Cardiac muscle cell (in vitro differentiated cells and primary cell): ENCODE data around the gene TMED8. TPM values are rescaled to one million over a fixed set of nuclear protein-coding genes. Genes with fewer than 3 reads are reported as not detected.

ENCODE experiments used
- DNase-seq, 2 donors: peaks; one replicate each; pipeline versions ENCODE4 v3.0.0 to v3.0.0-alpha.2; 2010 to 2017; ENCODE audit warnings: low read depth in 1 of 2, low spot score in 1 of 2
- H3K27ac ChIP-seq: fragments of 200-600 bp; sonication (generic); 2 replicates; pipeline ENCODE4 v1.5.1; 2016
- H3K27me3 ChIP-seq: fragments of 200-600 bp; sonication (generic); 2 replicates; pipeline ENCODE4 v1.6.0; 2016; ENCODE audit warnings: control low read depth
- H3K36me3 ChIP-seq: fragments of 200-600 bp; sonication (generic); 2 replicates; pipeline ENCODE4 v1.5.1; 2016; ENCODE audit warnings: control low read depth
- H3K4me1 ChIP-seq: fragments of 200-600 bp; sonication (generic); 2 replicates; pipeline ENCODE4 v1.8.1; 2017; ENCODE audit warnings: low read depth, mild to moderate bottlenecking, mixed run types
- H3K4me3 ChIP-seq: fragments of 200-600 bp; sonication (generic); 2 replicates; pipeline ENCODE4 v1.5.1; 2016; ENCODE audit warnings: mild to moderate bottlenecking
- H3K9me3 ChIP-seq: fragments of 200-600 bp; sonication (generic); 2 replicates; pipeline ENCODE4 v1.5.1; 2017; ENCODE audit warnings: low read depth, mild to moderate bottlenecking, control low read depth
- polyA plus RNA-seq: library from polyadenylated mRNA; unstranded; fragments of >200 nt; fragmentation: Nextera tagmentation; extraction: Ambion mirVana; gene quantifications from 2 replicates; pipeline ENCODE4 v1.2.1, GENCODE V29; 2016
- total RNA-seq: library from RNA; depleted of rRNA; stranded (reverse); fragments of >200 nt; gene quantifications from 2 replicates; pipeline ENCODE4 v1.2.3, GENCODE V29; 2016
- TF ChIP-seq, protein P1 (sequence below): IDR thresholded peaks from 2 replicates; pipeline ENCODE4 v1.5.1; 2012; ENCODE audit warnings: low read depth, mild to moderate bottlenecking, low read length

The TMED8 gene
- total and polyA plus RNA-seq, 2 experiments from 2014 or later: 3.4 to 8.9 TPM

DNA sequence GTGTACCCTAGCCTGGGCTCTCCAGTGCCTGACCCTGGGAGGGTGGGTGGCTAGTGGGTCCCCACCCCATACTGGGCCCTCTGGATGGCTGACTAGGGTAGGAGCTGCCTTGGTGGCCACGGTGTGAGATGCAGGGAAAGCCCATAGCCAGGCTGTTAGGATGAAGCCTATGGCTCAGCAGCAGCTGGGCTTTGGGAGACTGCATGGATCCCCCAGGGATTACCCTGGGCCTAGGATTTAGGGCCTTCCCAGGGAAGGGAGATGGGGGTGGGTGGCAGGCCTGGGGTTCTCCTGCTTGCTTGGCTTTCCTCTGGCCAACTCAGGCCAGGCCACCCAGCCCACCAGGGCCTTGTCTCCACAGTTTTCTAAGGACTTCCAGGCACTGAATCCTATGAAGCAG is 49.8 kb downstream of the TMED8 start:
- TF ChIP-seq, protein P1, sequence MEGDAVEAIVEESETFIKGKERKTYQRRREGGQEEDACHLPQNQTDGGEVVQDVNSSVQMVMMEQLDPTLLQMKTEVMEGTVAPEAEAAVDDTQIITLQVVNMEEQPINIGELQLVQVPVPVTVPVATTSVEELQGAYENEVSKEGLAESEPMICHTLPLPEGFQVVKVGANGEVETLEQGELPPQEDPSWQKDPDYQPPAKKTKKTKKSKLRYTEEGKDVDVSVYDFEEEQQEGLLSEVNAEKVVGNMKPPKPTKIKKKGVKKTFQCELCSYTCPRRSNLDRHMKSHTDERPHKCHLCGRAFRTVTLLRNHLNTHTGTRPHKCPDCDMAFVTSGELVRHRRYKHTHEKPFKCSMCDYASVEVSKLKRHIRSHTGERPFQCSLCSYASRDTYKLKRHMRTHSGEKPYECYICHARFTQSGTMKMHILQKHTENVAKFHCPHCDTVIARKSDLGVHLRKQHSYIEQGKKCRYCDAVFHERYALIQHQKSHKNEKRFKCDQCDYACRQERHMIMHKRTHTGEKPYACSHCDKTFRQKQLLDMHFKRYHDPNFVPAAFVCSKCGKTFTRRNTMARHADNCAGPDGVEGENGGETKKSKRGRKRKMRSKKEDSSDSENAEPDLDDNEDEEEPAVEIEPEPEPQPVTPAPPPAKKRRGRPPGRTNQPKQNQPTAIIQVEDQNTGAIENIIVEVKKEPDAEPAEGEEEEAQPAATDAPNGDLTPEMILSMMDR: no peak
- no peak for DNase-seq
- Histone ChIP-seq H3K9me3 (no peaks in the 10 kb centered on the region), H3K36me3 (no peaks in the 10 kb centered on the region), H3K27ac (no peak overlapping the region), H3K4me3 (no peak overlapping the region), H3K4me1 (peaks cover 2% of the 10 kb centered on the region), H3K27me3 (no peaks in the 10 kb centered on the region)

DNA sequence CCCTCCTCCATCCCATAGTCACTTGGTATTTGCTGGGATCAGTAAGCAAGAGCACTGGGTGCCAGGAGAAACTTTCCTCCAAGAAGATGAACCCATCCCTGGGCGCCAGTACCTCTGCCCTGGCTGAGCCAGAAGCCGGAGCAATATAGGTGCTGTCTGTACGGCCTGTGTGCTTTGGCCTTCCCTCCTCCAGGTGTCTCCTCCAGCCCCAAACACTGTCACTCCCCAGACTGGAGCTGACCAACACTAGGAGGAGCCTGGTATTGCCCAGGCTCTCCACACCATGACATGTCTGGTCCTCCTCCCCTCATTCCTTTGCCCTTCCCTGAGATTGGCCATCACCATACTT is 51.2 kb downstream of the TMED8 start:
- no peak for DNase-seq
- H3K4me1 ChIP-seq: peaks cover 4% of the 10 kb centered on the region
- H3K36me3 ChIP-seq: no peaks in the 10 kb centered on the region
- TF ChIP-seq, protein P1: no peak
- no peak overlapping the region for H3K27ac ChIP-seq
- no peak overlapping the region for H3K4me3 ChIP-seq
- no peaks in the 10 kb centered on the region for H3K9me3 ChIP-seq
- H3K27me3 ChIP-seq: no peaks in the 10 kb centered on the region

DNA sequence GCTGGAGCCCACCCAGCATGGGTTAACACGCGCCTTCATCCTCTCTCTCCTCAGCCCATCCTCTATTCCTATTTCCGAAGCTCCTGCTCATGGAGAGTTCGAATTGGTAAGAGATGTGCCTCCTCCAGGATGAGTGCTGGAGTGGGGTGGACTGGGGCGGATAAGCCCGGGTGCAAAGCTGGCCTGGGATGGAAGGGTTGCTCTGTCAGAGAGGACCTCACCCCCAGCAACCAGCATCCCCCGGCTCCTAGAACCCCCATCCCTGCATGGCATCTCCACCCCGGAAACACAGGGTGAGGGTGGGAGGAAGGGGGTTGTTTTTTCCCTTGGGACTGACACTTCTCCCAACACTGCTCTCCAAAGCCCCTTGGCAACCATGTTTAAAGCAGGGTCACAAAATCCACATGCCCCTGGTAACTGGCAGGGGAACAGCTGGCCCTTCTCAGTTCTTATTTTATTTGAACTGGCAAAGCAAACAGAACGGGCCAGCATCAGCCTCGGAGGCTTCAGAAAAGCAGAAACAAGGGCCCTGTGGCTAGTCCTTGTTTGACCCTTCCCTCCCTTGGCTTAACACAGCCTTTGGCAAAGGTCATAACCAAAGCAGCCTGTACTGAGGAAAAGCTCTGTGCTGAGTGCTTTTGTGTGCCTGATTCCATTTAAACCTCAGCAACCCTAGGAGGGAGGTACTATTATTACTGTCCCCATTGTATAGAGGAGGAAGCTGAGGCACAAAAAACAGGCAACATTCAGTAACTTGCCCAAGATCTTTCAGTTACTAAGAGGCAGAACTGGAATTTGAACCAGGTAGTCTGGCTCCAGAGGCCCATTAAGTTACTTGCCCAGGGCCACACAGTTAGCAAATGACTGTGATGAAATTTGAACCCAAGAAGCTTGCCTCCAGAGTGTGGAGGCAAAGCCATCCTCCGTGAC is 51.8 kb downstream of the TMED8 start:
- no peaks in the 10 kb centered on the region for H3K36me3 ChIP-seq

DNA sequence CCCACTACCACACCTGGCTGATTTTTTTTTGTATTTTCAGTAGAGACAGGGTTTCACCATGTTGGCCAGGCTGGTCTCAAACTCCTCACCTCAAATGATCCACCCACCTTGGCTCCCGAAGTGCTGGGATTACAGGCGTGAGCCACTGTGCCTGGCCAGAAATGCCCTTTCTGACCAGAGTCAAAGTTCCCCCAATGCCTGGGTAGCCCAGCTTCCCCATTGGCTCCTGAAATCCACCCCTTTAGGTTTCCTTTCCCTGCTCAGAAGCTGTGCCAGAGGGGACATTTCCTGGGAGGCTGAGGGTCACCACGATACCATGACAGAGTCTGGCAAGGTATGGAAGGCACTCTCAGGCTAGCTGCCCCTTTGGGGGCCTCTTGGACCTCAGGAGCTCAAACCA is 52.6 kb downstream of the TMED8 start:
- Histone ChIP-seq H3K27me3 (no peaks in the 10 kb centered on the region), H3K36me3 (no peaks in the 10 kb centered on the region), H3K27ac (no peak overlapping the region), H3K9me3 (no peaks in the 10 kb centered on the region), H3K4me3 (no peak overlapping the region), H3K4me1 (peaks cover 8% of the 10 kb centered on the region)
- no peak for DNase-seq
- TF ChIP-seq, protein P1: no peak

More for the DNA sequence above, 51.8 kb downstream of the TMED8 start:
- TF ChIP-seq, protein P1: no peak
- no peak overlapping the region for H3K4me3 ChIP-seq
- no peak for DNase-seq
- H3K4me1 ChIP-seq: peaks cover 4% of the 10 kb centered on the region
- no peaks in the 10 kb centered on the region for H3K9me3 ChIP-seq
- H3K27ac ChIP-seq: no peak overlapping the region
- no peaks in the 10 kb centered on the region for H3K27me3 ChIP-seq

DNA sequence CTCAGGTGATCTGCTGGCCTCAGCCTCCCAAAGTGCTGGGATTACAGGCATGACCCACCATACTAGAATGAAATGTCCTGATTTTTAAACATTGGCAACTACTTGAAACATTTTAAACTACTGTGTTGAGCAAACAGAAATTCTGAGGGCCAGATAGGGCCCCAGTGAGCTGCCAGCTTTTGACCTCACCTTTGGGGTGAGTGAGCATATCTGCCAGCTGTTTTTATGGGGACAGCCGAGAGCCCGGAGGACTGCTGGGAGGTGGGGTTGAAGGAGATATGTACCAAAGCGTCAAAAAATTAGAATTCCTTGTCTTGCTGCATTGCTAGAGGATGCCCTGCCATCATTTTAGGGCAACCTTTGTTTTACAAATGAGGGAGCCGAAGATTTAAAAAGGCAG is 53.3 kb downstream of the TMED8 start:
- no peak for DNase-seq
- Histone ChIP-seq H3K27ac (no peak overlapping the region), H3K36me3 (no peaks in the 10 kb centered on the region), H3K9me3 (no peaks in the 10 kb centered on the region), H3K4me1 (peaks cover 8% of the 10 kb centered on the region), H3K27me3 (no peaks in the 10 kb centered on the region), H3K4me3 (no peak overlapping the region)
- TF ChIP-seq, protein P1: no peak
